HG03439 (cell line): ENCODE measurements around the gene AP1B1.
A peak's percentile ranks its signal among the peaks of the same experiment; 100 is the strongest.
"Not testable (repeated sequence)": the region's sequence is repeated elsewhere in the genome, so short reads cannot be mapped to it uniquely, and the experiment has no call there.

Experiments used
- ATAC-seq: cut with Tn5 transposase; IDR thresholded peaks from one replicate; pipeline ENCODE4 v1.9.1; 2021; ENCODE audit warnings: mild to moderate bottlenecking, moderate library complexity; ENCODE audit not compliant: unreplicated experiment

Gene AP1B1

DNA sequence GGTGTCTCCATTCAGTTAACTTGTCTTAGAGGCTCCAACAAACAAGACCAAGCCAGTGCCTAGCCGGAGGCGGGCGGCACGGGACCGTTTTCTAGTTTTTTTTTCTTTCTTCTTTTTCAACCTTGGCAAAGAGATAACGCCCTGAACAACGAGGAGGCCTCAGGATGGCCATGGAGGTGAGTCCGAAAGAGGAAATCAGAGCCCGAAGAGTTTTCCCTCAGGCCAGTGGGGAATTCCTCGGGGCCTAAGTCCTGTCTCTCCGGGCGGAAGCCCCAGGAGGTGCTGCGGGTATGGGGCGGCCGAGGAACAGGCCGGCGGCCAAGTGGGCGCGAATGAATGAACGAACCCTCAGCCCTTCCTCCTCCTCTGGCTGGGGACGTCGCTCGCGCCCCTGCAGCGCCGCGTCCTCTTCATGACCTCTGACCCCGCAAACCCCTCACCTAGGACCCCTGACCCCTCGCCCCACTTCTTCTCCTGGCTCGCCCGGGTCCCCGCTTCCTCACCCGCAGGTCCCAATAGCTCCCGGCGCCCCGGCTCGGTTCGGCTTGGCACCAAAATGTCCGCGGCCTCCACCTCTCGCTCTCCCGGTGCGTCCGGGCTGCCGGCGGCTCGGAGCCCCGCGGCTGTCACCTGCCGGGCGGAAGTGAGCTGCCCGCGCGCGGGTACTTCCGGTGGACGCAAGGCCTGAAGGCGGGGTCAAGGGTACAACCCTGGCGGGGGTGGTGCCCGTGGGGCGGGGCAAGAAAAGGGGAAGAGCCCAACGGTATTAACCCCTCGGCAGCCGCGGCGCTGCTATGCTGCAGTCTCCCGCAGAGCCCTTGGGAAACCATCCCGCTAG lies at the start of gene AP1B1:
AP1B1 (minus strand) TSS at position 650 of the 838 bp plus-strand sequence. CDS start 21,327 bp downstream, outside the sequence.
- peak; percentile 85 for ATAC-seq

DNA sequence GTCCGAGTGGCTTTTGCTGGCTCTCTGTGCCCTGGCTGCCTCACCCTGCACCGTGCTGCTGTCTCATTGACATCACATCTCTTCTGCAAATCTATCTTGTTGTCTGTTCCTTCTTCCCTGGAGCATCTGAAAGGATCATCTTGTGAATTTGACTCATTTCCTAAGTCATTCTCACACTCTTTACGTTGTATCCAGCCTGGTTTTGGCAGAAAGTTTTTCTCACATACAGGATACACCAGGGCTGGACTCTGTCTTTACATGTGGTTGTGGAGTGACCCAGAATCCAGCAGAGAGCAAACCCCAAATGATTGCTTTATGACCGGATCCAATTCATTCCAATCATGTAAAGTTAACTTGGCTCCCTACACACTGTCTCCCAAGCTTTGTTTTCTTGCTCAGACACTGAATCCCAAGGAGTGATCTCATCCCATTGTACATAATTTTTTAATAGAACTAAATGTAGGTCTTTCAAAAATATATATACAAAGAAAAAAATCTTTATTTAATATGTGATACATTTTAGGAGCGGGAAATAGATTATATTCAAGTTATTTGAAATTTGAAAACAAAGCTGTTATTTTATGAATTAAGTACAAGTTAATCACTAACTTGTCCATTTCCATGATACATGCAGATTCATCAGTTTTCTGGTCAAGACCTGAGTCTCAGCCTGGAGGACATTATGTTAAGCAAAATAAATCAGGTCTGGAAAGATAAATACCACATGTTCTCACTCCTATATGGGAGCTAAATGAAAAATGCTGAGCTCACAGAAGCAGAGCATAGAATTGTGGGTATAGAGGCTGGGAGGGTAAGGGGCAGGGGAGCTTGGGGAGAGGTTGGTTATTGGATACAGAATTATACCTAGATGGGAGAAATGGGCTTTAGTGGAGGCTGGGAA lies 47.1 kb upstream of the AP1B1 start:
- ATAC-seq: no peak

- no peak for ATAC-seq
Measured at GRCh38 chr22:29434288-29434687, 45.9 kb upstream of the AP1B1 start.

GRCh38 chr22:29433856-29434255 lies 45.5 kb upstream of the AP1B1 start:
- ATAC-seq: no peak

GRCh38 chr22:29431986-29432385 lies 43.6 kb upstream of the AP1B1 start:
- no peak for ATAC-seq

- ATAC-seq: no peak
Measured at GRCh38 chr22:29427176-29427760, 38.9 kb upstream of the AP1B1 start.

GRCh38 chr22:29426476-29426875 lies 38.1 kb upstream of the AP1B1 start:
- ATAC-seq: no peak

GRCh38 chr22:29418704-29419103 lies 30.3 kb upstream of the AP1B1 start:
- not testable (repeated sequence) for ATAC-seq

- peak; percentile 58 for ATAC-seq
Measured at GRCh38 chr22:29414951-29415591, 26.7 kb upstream of the AP1B1 start.

DNA sequence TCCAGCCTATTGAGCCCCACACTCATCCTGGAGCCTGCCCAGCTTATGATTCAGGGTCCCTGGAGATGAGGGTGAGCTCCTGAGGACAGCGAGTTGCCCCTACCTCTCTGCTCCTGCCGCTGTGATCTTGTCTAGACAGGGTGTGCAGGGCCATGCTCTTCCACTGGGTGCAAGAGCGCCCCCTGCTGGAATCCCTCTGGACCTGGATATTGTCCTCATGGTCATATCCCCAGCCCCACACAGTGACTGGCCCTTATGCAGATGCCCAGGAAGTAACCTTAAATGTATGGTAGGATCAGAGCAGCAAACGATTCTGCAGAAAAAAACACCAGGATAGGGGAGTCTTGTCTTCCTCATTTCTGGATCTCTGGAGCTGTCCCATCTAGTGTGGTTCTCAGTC lies 24.4 kb upstream of the AP1B1 start:
- ATAC-seq: not testable (repeated sequence)

DNA sequence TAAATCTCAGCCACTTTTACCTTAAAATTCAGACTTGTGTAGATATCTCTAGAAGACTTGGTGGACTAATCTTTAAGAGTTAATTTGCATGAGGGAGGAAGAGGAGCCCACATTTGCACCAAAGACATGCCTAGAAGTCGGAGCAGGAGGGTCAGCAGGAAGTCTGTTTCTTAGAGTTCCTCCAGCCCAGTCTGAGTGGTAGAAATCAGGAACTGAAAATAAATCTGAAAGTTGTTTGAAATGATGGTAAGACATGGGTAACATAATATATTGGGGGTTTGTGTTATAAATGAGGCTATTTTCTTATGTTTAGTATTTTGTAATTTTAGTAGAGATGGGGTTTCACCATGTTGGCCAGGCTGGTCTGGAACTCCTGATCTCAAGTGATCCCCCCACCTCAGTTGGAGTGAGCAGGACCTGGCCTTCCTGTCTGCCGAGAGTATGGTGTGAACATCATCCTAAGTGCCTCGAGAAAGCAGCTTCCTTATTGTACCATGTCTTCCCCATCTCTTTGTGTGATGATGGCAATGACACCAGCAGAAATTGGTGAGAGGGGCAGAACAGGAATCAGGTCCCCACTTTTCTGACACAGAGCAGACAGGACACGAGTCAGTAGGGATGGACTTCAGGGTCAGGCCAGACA lies 23.3 kb upstream of the AP1B1 start:
- peak; percentile 53 for ATAC-seq

DNA sequence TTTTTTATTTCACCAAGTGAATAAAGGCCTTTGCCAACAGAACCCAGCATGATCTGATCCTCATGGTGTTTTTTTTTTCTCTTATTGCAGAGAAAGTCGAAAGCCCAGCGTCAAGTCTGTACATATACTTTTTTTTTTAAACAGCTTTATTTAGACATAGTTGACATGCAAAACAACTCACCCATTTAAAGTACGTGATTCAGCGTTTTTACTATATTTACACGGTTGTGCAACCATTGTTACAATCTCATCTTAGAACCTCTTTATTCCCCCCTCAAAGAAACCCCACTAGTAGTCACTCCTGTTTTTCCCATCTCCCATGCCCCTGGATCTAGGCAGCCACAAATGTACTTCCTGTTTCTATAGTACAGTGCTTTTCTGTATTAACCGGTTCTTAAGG lies 20.6 kb upstream of the AP1B1 start:
- no peak for ATAC-seq

DNA sequence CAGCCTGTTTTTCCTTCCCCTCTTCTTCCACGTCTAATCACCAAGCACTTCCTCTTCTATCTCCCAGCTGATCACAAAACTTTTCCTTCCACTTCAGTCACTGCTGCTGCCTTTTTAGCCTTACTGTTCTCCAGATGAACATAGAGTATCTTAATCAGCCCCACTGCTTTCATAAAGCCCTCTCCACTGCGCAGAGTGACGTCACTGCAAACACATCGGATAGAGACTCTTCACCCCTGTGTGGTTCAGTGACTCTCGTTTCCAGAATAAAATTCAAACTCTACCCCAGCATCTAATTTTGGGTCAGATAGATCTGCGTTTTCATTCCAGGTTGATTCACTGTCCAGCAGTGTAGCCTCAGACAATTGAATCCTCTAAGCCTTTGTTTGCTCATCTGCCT lies 13.2 kb upstream of the AP1B1 start:
- ATAC-seq: not testable (repeated sequence)

DNA sequence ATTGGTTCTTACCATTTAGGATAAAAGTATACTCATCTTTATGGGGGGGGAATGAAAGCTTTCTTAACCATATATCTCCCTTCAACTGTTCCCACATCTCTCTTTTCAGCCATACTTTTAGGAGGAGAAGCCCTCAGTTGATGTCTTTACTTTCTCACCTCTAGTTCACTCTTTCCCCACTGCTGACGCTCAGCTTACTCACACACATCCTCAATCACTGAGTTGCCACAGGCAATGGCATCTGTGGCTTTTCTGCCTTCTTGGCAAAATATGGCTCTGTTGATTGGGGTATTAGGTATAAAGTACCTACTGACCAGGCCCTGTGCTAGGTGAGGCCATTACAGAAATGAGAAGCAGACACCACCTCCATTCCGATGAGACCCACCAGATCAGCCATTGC lies 12.2 kb upstream of the AP1B1 start:
- no peak for ATAC-seq

- ATAC-seq: no peak
Measured at GRCh38 chr22:29397791-29398190, 9.4 kb upstream of the AP1B1 start.

- no peak for ATAC-seq
Measured at GRCh38 chr22:29396126-29396525, 7.8 kb upstream of the AP1B1 start.

- ATAC-seq: no peak
Measured at GRCh38 chr22:29394931-29395581, 6.7 kb upstream of the AP1B1 start.

DNA sequence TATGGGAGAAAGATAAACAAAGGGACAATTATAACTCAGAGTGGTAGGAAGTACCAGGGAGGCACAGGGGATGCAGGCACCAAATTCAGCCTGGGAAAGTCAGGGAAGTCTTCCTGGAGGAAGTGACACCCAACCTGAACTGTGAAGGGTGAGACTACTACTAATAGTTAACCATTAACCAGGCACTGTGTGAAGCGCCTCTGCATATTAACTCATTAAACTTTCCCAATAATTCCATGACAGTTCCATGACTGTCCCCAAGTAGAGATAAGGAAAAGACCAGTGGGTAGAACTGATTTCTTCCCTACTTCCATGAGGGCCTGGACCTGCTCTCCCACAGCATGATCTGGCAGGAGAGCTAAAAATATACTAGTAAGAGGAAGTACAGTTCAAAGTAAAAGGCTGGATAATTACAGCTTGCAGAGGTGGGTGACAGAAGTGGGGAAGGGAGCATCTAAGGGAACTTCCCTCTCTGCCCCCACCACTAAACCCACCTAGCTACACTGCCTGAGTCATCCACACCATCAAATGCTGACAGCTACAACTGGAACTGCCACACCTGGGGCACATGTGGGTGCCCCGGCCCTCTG lies 4.7 kb upstream of the AP1B1 start:
- no peak for ATAC-seq

GRCh38 chr22:29391546-29391945 lies 3.2 kb upstream of the AP1B1 start:
- no peak for ATAC-seq

- ATAC-seq: no peak
Measured at GRCh38 chr22:29390270-29390669, 1.9 kb upstream of the AP1B1 start.
